ENCODE measurements around the gene PIK3AP1.
"Not testable (repeated sequence)": the region's sequence is repeated elsewhere in the genome, so short reads cannot be mapped to it uniquely, and the experiment has no call there.

The PIK3AP1 gene, protein sequence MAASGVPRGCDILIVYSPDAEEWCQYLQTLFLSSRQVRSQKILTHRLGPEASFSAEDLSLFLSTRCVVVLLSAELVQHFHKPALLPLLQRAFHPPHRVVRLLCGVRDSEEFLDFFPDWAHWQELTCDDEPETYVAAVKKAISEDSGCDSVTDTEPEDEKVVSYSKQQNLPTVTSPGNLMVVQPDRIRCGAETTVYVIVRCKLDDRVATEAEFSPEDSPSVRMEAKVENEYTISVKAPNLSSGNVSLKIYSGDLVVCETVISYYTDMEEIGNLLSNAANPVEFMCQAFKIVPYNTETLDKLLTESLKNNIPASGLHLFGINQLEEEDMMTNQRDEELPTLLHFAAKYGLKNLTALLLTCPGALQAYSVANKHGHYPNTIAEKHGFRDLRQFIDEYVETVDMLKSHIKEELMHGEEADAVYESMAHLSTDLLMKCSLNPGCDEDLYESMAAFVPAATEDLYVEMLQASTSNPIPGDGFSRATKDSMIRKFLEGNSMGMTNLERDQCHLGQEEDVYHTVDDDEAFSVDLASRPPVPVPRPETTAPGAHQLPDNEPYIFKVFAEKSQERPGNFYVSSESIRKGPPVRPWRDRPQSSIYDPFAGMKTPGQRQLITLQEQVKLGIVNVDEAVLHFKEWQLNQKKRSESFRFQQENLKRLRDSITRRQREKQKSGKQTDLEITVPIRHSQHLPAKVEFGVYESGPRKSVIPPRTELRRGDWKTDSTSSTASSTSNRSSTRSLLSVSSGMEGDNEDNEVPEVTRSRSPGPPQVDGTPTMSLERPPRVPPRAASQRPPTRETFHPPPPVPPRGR

DNA sequence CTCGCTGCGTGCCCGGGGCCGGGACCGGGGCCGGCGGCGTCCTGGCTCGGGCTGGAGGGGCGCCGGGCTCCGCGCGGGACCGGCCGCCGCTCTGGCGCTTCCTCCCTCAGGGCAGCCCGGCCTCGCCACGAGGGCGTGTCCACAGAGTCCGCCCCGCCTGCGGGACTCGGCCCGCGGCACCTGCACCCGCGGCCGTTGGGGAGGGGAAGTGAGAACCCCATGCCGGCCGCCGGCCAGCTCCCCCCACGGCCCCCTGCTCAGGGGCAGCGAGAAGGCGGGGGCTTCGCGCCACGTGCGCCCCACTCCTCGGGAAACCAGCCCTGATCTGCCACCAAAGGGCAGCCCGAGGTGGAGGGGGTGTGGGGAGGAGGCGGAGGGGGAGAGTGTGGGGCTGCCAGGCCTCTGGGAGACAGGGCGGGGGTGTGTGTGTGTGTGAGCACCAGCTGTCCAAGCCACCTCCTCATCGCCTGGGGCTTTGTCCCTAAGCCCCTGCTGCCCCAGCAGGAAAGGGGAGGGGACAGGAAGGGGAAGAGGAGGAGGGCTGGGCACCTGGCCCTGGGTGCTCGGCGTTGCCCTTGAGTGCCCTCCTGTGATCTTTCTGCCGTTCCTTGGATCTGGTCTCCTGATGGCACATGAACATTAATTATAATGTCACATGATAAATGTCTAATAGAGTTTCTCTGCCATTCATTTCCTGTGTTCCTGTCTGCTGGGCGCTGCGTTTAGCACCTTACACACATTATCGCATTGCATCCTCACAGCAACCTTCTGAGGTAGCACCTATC lies at the start of gene PIK3AP1:
Gene PIK3AP1 (minus strand): TSS at position 93 of the 785 bp plus-strand sequence. CDS start 120 bp downstream, outside the sequence.
- DNase-seq = peak; percentile 38

DNA sequence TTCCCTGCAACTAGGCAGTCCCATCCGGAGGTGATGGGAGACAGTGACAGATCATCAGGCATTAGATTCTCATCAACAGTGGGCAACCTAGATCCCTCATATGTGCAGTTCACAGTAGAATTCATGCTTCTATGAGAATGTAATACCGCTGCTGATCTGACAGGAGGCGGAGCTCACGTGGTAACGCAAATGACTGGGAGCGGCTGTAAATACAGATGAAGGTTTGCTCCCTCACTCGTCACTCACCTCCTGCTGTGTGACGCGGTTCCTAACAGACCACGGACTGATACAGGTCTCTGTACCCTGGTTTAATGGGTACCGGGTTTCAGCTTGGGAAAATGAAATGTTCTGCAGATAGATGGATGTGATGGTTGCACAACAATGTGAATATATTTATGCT lies 47.8 kb upstream of the PIK3AP1 start:
- no peak for DNase-seq

DNA sequence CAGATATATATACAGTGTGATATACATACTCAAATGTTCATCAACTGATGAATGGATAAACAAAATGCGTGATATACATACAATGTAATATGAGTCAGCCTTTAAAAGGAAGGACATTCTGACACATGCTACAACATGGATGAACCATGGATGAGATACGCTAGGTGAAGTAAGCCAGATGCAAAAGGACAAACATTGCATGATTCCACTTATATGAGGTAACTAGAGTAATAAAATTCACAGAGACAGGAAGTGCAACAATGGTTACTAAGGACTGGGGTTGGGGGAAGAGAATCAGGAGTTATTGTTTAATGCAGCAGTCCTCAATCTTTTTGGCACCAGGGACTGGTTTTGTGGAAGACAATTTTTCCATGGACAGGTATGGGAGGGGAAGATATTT lies 47.3 kb upstream of the PIK3AP1 start:
- DNase-seq = no peak

DNA sequence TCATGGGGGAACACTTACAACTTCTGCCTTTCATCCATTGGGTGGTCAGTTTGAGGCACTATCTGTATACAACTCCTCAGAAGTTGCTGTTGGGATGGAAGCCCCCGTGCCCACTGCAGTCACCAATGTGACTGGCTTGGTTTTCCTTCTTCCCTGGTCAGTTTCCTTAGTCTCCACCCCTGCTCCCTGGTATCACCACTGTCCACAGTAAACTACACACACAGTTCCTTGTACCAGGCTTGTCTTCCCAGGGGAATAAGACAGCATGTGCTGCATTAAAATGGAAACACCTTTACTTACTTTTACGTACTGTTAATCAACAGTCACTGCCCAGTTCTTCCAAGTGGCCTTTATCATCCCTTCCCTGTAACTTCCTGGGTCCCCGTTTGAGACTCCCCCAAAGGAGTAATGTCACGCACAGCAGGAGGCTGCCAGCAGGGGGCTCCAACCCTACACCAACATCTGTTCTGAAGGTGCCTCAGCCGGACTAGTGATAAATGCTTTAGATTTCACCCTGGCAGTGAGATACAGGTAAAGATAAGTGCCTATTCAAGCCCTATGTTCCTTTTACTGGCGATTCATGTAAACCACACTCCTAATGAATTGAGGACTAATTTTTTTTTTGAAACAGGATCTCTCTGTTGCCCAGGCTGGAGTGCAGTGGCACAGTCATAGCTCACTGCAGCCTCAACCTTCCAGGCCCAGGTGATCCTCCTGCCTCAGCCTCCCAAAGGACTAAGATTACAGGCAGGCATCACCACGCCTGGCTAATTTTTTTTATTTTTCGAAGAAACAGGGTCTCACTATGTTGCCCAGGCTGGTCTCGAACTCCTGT lies 45.3 kb upstream of the PIK3AP1 start:
- peak; percentile 82 for DNase-seq

DNA sequence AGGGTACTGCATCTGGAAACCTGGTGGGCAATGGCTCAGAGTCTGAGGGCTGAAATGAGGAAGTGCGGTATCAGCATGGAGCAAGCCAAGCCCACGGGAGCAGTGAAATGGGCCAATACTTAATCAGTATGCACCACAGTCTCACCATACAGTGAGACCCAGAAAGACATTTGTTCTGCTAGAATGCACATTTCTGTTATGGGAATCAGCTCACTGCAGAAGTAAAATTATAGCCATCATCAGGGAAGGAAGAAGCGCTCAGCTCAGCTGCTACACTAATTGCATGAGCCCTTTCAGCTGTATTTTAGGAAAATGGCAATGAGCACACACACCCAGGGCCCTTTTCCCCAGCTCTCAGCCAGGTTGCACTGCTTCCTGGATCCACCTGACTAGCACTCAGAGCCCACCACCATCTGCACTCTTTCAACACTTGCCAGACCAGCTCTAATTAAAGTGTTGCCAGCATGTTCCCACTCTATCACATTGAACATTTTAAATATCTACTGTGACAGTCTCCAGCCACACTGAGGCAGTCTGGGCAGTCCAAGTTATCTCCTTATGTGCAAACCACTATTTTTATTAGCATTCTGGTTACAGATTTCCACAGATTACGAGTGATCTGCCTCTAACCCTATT lies 44.2 kb upstream of the PIK3AP1 start:
- no peak for DNase-seq

DNA sequence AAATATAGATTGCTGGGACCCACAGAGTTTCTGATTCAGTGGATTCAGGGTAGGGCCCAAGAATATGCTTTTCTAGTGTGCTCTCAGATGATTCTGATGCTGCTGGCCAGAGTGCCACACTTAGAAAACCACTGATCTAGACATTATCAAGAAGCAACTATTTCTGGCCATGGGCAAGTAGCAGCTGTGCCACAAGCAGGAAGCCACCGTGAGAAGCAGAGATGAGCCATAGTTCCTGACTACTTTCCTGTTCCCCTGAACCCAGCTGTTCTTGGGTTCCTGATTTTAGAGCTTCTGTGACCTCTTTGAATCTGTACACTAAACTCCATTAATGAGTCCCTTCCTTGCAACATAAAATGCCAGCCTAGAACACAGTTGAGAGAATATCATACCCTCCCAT lies 38.1 kb upstream of the PIK3AP1 start:
- no peak for DNase-seq

DNA sequence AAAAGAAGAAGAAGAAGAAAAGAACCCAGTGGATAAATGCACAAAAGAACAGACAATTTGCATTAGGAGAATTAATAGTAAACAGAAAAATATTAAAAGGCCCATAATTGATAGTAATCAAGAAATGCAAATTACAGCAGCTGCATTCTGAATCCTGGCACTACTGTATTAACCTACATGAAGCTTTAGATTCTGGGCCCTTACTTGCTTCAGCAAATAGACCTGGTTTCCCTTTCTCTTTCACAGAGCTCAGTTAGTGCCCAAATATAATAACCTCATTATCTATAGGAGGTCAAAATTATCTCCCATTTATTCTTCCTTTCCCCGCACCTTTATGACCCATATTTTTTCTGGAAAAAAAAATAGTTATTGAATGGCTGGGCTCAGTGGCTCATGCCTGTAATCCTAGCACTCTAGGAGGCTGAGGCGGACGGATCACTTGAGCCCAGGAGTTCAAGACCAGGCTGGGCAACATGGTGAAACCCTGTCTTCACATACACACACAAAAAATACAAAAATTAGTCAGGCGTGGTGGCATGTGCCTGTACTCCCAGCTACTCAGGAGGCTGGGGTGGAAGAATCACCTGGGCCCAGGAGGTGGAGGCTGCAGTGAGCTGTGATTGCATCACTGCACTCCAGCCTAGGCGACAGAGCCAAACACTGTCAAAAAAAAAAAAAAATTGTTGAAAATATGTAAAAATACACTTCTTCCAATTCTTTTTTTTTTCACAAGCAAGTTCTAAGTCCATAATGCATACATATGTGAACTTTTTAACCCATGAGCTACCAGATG lies 36.0 kb upstream of the PIK3AP1 start:
- DNase-seq = no peak

DNA sequence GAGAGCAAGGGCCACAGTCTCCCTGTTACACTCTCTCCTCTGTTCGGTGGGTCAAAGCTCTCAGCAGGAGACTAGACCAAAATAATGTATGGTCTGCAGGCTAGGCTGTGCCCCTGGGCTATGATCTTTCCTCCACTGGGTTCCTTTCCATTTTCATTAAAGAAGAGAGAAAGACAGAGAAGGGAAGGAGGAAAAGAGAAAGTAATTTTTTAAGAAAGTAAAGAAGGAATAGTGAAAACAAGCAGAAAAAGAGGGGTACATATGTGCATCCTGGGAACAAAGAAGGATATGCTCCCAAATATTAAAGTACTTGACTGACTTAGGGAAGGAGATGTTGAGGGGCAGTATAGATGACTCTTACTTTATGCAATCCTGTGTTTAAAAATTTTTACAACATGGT lies 33.6 kb upstream of the PIK3AP1 start:
- no peak for DNase-seq

DNA sequence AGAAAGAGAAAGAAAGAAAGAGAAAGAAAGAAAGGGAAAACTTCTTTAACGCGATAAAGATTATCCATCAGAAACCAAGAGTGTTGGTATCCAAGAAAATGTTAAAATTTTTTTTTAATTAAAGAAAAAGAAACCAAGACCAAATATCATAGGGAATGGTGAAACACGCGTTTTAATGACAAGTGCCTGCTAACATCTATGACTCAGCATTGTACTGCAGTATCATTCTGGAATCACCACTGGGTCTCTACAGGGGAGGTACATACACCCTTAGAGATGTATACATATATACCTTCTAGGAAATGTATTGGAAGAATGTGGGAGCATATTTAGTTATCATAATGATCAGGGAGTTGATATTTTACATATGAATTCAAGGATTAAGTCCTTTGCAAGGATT lies 32.1 kb upstream of the PIK3AP1 start:
- DNase-seq = no peak

DNA sequence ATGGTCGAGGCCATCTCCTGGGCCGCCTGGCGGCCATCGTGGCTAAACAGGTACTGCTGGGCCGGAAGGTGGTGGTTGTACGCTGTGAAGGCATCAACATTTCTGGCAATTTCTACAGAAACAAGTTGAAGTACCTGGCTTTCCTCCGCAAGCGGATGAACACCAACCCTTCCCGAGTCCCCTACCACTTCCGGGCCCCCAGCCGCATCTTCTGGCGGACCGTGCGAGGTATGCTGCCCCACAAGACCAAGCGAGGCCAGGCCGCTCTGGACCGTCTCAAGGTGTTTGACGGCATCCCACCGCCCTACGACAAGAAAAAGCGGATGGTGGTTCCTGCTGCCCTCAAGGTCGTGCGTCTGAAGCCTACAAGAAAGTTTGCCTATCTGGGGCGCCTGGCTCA lies 30.0 kb upstream of the PIK3AP1 start:
- DNase-seq = not testable (repeated sequence)

DNA sequence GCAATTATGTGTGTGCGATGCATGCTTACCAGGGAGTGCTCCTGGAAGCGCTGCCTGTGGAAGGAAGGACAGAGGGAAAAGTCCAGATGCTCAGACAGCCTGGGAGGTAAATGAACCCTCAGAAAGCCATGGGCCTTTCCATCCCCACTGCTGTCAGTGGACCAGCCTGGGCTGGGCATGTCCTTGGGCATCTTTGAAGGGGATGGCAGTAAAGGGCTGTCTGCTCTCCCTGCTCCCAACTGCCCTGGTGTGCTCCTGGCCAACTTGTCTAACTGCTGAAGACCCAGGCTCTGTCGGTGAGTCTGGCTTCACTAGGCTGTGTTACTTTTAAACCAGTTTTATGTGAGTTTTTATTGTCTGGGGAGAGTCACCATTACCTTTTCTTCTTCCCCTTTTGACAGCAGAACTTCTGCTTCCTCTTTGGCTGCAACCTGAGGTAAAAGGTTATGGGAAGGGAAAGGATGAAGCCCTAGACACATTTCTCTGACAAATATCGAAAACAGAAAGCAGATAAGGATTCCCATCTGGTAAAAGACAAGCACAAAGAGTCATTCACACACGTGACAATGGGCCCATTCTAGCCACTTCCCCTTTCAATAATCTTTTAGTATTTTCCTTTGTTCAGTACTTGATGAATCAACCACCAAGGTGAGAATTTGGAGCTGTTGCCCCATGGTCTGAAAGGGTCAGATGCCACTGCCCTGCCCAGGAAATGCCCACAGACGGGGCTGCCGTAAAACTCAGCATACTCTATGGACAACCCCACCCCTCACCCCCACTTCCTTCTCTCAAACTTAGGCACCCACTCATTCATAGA lies 27.6 kb upstream of the PIK3AP1 start:
- no peak for DNase-seq

DNA sequence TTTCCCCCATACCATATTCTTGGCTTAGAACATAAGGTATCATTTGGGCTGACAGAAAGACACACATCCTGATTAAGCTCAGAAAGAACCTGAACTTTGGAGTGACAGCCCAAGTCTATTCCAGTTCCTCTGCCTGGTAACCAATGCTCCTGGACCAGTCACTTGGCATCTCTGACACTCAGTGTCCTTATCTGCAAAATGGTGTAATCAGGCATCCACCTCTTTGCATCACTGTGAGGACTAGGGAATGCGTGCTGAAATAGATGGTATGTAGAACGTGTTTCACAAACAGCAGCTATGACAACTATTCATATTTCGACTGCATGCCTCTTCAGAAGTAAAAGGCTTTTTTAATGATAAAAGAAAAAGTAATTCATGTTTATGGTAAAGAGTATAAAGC lies 26.2 kb upstream of the PIK3AP1 start:
- DNase-seq = no peak

DNA sequence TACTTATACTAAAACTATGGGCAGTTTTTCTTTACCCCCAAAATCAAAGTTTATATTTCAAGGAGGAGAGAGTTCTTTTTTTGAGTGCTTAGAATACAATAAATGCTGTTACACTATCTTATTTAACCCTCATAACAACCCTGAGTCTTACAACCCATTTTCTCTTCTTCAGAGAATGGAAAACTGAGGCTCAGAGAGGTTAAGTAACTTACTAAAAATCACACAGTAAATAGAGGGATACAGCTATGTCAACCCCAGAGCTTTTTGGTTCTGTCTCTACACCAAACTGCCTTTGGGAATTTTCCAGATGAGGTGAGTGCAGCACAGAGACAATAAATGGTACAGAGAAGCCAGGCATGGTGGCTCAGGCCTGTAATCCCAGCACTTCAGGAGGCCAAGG lies 25.6 kb upstream of the PIK3AP1 start:
- DNase-seq = no peak

DNA sequence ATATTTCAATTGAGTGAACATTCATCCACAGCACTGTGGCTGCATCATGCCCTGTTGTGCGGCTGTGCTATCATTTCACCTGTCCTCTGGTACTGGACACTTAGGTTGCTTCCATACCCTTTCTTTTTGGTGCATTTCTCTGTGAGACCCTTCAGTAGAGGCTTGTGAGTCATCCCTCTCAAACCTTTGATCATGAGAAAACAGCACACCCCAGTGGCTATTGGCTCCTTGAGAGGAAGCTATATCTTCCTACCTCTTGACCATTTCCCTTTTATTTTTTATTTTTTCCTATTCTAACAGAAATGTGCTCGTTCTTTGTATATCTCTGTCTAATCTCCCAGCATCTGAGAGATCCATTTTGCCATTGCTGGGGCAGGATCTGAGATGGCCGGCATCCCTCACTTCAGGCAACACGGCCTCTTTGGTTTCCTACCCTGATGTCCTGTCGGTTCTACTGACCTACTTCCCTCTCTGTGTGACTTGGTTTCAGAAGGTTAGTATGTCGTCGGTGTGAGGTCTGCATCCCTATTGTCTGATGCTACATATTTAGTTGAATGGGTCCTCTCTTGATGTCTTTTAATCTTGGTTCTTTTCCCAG lies 23.8 kb upstream of the PIK3AP1 start:
- DNase-seq = no peak

DNA sequence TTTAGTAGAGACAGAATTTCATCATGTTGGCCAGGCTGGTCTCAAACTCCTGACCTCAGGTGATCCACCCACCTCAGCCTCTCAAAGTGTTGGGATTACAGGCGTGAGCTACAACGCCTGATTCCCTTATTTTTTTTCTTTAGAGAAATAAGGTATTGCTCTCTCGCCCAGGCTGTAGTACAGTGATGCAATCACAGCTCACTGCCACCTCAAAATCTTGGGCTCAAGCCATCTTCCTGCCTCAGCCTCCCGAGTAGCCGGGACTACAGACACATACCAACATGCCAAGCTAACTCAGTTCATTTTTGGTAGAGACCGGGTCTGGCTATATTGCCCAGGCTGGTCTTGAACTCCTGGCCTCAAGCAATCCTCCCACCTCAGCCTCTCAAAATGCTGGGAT lies 21.2 kb upstream of the PIK3AP1 start:
- DNase-seq = not testable (repeated sequence)

DNA sequence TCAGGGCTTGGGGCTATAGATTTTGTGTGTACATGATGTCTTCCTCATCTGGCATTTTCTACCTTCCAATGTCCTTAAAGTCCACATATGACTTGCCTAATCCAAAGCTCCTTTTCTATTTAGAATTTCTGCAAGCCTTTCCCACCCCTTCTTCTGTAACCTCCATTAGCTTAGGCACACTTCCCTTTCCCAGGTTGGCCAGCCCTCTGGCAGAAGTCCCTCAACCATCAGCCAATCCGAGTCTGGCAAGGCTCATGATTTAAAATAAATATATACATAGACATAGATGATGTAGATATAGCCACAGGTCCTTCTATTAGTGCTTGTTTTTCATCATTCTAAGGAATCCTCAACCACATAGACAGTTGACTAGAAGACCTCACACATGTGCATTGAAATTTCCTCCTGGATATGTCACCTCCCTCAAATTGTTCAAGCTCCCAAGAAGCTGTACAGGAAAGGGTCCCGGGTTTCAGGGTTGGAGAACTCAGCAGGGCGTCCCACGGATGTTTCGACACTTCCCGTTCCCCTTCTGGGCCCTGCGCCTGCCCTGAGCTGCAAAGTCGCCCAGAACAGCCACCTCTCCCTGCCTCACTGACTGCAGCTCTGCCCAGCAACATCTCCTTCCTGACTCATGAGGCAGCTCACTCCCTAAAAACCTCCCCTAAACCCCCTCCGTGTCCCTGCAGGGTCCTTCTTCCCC lies 20.4 kb upstream of the PIK3AP1 start:
- no peak for DNase-seq

DNA sequence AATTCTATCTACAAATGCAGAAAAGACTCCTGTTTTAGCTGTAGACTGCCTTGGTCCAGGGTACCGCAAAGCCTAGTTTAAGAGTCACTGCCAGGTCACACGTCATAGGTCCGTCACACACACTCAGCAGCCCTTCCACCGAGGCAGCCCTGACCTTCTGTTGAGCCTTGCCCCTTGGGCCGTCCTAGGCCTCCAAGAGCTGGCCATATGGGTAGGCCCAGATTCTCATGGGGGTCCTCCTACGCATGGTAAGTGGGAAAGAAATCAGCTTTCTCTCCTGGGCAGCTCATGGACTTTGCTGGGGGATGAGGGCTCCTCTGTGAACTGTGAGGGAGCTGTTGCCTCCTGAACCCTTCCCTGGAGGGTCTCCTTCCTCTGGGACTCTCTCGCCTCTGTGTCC lies 19.8 kb upstream of the PIK3AP1 start:
- no peak for DNase-seq

DNA sequence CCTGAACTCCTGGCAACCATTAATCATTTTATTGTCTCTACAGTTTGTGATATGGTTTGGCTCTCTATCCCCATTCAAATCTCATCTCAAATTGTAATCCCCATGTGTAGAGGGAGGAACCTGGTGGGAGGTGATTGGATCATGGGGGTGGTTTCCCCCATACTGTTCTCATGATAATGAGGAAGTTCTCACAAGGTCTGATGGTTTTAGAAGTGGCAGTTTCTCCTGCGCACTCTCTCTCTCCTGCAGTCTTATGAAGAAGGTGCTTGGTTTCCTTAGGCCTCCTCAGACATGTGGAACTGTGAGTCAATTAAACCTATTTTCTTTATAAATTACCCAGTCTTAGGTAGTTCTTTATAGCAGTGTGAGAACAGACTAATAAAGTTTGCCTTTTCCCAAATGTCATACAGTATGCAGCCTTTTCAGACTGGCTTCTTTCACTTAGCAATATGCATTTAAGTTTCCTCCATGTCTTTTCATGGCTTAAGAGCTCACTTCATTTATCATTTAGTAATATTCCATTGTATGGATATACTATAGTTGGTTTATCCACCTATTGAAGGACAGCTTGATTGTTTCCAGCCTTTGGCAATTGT lies 17.1 kb upstream of the PIK3AP1 start:
- DNase-seq = not testable (repeated sequence)

DNA sequence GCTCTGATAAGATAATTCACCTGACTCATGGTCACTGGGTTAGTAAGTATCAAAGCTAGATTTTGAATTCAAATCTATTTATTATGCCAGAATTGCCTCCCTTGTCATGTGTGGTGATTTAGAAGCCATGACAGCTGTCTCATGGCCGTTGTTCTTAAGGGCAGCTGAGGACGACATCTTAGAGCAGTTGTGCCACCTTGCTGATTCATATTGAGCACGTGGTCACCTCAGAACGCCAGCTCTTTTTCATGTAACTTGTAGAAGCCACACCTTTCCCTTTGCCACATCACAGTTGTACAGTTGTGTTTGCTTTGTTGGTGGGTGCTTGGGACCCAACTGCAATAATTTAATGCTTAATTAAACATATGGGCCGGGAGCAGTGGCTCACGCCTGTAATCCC lies 4.3 kb upstream of the PIK3AP1 start:
- DNase-seq = no peak
